Stimulated activated CD8-positive, alpha-beta memory T cell treated with anti-CD3 and anti-CD28 coated beads, Interleukin-15, amount 100 ng/mL, for 4 hours (primary cell): ENCODE measurements around the gene SMOC2.

Experiments
- DNase-seq, 2 donors: peaks; one replicate each; pipeline ENCODE4 v3.0.0-alpha.2; 2020; ENCODE audit warnings: low read depth in 2 of 2

The SMOC2 gene

DNA sequence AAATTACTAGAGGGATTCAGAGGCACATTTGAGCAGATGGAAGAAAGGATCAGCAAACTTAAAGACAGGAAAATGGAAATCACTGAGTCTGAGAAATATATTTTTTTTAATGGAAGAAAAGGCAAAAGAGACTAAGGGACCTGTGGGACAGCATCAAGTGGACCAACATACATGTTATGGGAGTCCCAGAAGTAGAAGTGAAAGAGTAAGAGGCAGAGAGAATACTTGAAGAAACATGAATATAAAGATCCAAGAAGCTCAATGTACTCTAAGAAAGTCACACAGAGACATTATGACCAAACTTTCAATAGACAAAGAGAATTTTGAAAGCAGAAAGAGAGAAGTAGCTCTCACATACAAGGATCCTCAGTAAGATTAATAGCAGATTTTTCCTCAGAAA is 39.5 kb downstream of the SMOC2 start:
- no peak for DNase-seq

DNA sequence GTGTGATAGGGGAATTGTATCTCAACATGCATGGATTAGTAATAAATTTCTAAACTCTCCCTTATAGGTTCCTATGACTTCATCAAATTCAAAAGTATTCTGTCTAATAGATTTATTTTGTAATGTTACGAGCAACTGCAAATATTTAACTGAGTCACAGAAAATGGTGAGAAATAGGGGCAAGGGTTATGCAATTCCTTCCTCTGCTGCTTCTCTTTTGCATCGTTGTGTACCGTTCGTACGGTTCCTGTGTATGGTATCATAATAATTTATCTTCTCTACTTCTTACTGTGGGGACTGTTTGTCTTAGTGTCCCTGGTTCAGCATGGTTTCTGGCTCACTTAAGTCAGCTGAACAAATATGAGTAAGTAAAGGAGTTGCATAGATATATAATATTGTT is 44.8 kb downstream of the SMOC2 start:
- no peak for DNase-seq

DNA sequence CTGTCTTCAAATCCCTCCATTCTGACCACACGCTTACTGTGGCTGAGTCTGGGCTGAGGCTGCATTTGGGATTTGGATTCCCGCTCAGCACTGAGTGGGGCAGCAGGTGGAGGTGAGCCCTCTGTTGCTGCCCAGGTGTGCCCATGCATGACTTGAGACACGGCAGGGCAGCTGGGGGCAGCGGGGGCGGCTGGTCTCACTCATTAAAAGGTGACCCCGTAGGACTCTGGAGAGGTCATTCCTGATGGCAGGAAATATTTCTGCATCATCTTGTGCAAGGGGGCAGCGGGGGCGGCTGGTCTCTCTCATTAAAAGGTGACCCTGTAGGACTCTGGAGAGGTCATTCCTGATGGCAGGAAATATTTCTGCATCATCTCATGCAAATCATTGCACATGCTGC is 49.8 kb downstream of the SMOC2 start:
- no peak for DNase-seq

DNA sequence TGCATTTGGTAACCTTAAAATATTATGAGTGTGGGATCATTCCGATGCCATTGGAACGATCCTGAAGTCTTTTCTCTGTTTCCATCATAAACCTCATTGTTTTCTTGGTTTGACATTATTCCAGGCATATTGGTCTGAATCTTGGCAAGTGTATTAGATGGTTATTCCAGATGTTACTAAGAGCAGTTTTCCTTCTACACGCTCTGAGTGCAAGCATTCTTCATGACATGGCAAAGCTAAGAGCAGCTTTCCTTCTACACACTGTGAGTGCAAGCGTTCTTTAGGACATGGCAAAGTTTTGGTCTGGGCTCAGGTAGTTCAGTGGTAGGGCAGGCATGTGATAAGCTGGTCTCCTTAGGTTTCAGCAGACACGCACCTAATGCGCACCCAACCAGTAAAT is 53.0 kb downstream of the SMOC2 start:
- DNase-seq, result no peak

DNA sequence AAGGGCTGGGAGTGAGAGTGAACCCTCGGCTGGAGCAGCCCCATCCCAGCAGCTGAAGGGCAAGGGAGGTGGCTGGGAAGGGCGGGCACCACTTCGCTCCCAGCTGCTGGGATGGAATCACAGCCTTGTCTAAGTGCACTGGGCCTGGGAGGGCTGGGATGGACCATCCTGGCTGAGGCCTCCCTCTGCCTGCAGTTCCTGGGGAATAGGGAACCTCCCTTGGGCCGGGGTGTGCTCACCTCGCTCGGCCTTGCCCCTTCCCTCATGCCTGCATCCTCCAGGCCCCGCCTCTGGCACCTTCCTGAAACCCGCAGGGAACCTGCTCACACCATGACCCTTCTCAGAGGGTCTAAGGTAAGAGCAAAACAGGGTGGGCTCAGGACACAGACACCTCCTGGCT is 53.7 kb downstream of the SMOC2 start:
- DNase-seq, result no peak

DNA sequence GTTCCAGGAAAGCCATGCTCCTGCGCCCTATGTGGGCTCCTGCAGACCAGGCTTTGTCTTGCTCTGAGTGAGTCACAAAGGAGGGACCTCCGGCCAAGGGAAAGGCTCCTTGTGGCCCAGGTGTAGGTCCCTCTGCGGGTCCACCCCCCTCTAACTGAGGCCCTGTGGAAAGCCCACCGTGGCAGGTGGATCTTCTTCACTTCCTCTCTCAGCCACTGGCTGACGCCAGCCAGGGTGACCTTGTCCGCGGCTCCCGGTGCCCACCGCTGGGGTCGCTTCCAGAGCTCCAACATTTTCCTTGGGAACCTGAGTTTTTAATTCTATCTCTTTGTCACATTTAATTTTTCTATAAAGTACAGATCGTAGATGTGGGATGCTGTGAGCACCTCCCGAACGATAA is 54.1 kb downstream of the SMOC2 start:
- no peak for DNase-seq

DNA sequence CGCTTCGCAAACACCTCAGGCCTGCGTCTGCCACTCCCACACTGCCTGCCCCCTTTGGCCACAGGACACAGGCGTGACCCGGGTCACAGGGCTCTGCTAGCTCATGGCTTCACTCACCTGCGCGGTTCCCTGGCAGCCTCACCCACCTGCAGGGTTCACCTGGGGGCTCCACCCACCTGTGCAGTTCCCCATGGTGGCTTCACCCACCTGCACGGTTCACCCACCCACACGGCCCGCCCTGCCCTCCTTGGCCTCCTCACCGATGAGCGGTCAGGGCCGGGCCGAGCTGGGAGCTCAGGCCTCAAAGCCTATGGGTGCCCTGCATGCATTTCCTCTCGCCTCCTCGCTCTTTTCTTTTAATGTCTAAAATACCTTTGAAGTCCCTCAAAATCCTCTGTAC is 54.7 kb downstream of the SMOC2 start:
- no peak for DNase-seq

DNA sequence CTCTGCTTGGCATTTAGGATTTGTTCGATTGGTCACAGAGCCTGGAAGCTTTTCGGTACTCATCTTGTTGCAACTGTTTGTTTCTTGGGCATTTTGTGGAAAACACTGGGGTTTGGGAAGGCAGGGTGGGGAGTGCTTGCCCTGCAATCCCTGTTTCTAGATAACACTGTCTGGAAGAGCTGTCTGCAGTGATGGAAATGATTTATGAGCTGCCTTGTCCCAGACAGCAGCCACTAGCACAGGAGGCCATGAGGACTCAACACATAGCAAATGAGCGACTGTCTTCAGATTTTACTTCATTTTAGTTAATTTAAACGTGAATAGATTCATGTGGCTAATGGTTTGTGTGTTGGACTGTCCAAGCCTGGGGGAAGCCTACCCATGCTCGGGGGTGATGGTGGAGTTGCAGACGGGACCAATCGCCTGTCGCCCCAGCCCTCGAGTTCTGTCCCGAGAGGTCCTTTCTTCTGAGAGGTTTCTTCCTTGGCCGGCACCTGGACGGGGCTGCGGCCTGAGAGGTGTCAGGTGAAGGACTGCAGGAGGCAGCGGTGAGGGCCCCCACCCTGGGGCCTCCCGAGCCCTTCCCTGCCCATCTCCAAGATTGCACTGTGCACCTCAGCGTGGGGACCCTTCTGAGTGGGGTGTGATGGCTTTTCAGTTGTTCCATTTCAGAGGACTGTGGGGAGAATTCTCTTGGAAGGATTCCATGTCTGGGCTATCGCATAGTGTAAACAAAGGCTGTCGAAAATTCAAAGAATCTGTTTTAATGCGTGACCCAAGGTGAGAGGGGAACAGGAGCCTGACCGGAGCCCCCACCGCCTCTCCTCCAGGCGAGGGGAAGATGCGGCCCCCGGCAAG is 55.4 kb downstream of the SMOC2 start:
- no peak for DNase-seq

DNA sequence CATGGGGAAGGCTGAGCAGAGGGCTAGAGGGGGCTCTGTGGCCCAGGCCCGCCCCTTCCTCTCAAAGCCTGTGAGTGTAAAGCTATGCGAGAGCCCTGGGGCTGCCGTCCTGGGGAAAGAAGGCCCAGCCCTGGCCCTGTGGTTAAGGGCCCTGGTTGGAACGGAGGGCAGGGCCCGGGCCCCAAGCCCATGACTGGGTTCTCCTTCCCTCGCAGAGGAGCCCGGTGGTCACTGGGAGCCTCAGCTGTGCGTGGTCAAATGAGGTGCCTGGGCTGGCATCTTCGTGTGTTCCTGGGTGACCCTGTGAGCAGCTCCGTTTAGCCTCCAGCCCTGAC is 56.0 kb downstream of the SMOC2 start:
- DNase-seq, result no peak

DNA sequence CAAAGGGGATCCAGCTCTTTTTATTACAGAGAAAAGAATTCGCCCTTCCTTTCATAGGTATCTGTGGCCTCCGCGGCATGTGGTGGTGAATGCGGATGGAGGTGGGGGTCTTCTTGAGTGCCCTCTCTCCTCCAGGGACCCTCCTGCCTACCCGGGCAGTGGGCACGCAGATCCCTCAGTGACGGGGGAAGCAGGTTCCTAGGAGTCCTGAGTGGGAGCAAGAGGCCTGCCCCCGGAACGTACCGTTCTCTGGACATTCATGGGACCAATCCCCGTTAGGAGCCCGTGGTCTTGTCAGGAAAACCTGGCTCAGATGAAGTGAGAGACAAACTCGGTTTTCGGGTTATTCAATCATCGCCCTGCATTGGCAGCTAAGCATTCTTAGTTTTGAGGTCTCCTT is 56.4 kb downstream of the SMOC2 start:
- DNase-seq, result no peak

DNA sequence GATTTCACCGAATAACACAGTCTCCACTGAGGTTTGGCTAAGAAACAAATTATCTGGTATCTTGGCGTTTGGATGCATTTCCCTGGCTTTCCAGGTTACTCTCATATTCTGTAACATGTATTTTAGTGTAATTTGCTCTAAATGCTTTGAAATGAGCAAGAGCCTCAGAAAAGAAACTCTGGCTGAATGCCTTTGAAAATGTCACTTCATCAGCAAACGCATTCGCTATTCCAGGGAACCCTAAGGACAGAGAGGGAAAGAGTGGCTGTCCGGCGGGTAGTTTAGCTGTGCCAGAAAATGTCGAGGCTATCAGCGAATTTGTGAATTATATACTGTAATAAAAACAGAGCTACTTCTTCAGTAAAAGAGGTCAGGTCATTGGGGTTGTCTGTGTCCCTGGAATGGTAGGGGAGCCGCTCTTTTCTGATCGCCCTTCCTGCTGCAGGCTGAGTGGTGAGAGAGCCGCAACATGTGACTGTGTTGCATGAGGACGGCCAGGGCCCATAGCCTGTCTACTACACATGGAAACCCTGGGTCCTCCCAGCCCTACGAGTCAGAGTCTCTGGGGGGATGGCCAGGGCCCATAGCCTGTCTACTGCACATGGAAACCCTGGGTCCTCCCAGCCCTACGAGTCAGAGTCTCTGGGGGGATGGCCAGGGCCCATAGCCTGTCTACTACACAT is 57.3 kb downstream of the SMOC2 start:
- no peak for DNase-seq

DNA sequence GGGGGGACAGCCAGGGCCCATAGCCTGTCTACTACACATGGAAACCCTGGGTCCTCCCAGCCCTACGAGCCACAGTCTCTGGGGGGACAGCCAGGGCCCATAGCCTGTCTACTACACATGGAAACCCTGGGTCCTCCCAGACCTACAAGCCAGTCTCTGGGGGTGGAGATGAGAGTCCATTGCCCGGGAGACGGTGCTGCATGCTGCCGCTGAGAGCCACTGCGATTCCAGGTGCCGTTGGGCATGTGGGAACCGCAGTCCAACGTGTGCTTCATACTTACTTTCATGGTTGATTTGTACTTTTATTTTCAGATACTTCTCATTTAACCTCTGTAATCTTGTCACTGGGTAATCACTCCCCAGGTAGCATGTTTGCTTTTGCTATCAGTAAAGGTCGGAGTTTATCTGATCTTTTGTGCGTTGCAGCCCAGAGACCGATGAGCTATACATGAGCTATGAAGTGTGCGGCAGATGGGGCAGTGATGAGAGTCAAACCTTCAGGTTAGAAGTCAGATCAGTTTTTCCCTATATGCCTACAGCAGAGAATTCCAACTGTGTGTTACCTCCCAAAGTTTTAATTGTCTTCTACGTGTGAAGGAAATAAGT is 58.2 kb downstream of the SMOC2 start:
- DNase-seq, result no peak

DNA sequence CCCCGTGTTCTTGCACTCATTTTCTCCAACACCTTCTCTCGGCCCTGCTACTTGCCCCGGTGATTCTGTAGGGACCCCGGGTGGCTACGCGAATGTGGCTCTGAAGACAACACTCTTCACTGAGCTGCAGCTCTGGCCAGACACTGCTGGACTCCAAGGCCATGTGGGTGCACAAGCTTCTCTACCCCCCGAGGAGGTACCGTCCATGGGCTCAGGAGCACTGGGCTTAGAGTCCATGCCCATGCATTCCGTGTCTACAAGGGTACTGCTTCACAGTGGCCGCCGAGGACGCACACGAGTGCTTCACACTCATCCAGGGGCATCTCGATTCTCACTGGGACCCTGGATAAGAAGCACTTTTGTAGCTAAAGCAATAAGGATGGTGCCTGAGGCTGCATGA is 59.5 kb downstream of the SMOC2 start:
- DNase-seq, result no peak

DNA sequence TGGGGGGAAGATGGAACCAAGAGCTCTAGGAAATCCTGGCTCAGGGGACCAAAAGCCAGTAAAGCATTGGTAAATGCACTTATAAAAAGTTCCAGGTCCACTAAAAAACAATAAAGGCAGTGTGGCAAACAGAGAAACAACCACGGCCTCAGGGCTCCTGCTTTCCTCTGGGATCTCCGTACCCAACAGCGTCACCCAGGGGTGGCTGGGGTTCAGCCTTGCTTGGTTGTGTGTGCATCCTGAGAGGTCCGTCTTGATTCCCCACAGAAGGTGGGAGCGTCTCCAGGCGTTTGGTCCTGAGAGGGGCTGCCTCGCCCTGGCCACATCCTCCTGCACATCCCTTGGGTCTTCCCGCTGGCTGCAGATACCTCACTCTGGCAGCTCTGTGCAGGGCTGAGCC is 60.6 kb downstream of the SMOC2 start:
- no peak for DNase-seq

DNA sequence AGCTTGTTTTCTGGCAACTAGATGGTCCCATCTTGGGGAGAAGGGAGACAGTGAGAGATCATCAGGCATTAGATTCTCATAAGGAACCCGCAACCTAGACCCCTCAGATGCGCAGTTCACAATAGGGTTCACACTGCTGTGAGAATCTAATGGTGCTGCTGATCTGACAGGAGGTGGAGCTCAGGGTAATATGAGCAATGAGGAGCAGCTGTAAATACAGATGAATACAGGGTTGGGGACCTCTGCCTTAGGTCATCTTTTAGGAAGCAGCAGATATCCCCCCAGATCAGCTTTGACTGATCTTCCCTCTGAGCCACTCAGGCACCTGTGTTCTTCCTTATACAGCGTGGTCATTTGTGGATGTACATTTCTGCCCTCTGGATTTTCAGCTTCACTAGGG is 63.4 kb downstream of the SMOC2 start:
- no peak for DNase-seq

DNA sequence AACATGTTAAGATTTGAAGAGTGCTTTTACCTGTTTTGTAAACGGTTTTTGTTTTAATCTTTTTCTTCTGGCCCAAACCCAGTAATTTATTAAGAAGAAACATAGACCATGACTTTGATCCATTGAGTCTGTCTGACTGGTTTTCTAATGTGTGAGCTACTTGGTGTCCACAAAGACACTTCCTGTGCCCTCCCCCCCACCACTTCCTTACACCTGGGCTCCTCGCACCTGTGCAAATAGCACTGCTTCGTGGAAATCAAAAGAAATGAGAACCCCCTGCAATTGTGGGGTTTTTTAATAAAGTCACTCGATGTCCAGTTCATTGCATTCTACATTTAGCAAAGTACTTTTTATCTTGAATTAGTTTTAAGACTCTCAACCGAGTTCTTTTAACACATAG is 65.5 kb downstream of the SMOC2 start:
- DNase-seq, result no peak

DNA sequence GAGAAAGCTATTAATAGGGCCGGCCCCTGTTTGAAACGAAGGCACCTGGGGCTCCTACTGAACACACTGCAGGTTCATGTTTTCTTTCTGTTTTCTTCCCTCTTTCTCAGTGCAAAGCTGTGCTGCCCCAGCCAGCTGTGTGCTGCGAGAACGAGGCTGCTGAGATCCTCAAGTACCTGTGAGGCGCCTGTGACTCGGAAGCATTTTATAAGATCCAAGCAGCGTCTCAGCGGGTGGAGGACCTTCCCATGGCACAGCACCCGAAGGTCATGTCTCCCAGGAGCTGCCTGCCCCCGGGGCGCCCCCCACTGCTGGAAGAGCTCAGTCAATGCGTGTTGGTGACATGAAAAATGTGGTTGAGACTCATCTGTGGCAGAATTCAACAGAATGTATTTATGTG is 66.3 kb downstream of the SMOC2 start:
- DNase-seq, result no peak

DNA sequence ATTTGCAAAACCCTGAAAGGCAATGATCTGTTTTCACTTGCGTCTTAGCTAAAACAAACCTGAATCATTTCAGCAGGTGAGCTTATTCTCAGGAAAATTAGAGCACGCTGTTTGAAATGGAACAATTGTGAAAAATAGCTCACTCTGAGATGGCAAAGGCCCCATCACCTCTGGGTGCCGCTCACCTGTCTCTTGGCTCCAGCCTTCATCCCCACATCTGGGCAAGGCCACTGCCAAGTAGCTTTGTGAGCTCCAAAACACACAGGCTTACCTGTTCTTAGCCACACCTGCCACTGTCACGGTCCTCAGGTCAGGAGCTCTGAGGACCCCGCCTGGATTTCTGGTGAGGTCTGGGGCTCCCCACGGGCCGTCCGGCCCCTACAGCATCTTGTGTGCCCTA is 66.7 kb downstream of the SMOC2 start:
- DNase-seq, result no peak

DNA sequence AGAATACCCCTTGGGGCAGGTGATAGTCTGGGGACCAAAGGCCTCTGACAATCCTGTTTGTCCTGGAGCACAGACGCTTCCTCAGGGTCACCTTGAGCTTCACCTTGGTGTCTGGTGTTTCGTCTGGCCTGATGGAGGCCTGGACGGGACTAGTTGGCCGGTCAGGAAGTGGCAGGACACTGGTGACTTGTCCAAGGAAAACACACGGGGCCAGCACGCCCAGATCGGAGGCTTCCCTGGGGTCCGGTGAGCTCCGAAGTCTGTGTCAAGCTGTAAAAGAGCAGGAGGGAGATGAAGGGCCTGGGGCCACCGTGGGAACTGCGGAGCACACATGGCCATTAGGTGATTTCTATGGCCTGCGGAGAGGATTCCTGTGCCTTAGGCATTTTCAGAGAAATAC is 67.9 kb downstream of the SMOC2 start:
- DNase-seq, result no peak

DNA sequence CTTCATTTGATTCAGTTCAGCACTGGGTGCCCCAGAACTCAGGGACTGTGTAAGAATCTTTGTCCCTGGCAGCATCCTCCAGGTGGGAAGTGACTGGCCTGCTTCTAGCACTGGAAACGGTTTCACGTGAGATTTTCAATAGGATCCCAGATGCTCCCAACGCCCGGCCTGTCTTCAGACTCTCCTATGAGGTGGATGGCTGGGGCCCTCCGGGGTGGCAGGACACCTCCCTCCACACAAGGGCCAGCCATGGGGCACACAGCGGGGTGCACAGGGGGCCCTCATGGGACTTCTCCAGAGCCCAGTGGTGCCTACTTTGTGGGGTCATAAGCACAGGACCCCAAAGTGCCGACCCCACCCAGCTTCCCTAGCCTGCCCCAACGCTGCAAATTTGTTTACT is 72.8 kb downstream of the SMOC2 start:
- DNase-seq, result no peak

DNA sequence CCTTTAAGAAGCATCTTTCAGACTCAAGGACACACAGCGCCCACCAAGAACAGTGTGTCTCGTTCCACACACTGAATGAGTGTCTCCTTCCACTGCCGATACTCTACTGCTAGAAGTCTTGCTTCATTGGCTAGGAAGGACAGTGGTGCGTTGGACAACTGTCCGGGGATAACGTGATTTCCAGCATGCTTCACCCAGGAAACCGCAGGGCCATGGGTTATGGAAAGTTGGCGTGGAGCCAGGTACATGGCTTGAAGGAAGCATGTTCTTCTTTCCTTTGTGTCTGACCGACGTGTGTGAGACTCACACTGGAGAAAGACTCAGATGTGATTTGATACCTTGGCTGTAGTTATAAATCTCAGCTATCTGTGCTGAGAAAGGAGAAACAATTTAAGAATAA is 73.2 kb downstream of the SMOC2 start:
- DNase-seq, result no peak

DNA sequence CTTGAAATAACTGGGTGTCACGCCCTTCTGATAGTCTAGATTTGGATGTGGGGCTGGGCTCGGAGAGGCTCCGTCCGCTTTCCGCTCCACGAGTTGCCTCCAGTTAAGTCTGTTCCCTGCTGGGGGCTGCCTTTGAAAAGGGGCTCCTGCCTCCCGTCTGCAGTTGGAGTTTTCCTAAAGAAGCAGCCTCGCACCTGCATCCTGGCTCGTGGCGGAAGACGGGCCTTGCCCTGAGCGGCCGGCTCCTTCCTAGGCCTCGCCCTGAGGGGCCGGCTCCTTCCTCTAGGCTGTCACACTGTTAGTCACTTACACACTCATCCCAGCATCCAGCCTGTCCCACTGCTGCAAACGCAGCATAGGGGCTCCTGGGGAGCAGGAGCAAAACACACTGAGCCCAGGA is 74.4 kb downstream of the SMOC2 start:
- no peak for DNase-seq
